ENCODE measurements around the gene GRHL1. TPM values are rescaled to one million over a fixed set of nuclear protein-coding genes. Genes with fewer than 3 reads are reported as not detected.

The GRHL1 gene
- polyA plus RNA-seq, 1 of the 3 experiments (the other 2 are of a cell fraction): 1.0 TPM

DNA sequence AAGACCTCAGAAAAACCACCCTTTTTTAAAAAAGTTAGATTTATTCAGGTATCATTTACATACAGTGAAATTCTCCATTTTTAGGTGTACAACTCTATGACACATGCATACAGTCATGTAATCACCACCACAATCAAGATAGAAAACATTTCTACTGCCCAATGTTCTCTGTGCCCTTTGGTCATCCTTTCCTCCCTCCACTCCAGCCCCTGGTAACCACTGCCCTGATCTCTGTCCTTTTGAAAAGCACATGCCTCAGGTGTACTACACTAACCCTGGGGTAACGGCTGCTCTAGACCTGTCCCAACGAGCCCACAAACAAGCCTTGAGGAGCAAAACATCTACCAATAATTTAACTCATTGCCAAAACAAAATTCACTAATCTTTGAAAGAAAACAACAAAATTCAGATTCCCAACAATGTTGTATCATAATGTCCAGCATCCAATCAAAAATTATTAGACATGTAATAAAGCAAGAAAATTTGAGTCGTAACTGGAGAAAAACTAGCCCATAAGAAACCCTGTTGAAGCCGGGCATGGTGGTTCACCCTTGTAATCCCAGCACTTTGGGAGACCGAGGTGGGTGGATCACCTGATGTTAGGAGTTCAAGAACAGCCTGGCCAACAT is 65.9 kb downstream of the GRHL1 start:
- Histone ChIP-seq H3K9ac (no peak overlapping the region), H3K4me2 (no peak overlapping the region), H3K36me3 (replicated peaks in 1 of 2; ENCODE audit: control insufficient read depth in 1 of 2, insufficient read depth in 2 of 2, low read length in 1 of 2) (no peaks in the 10 kb centered on the region), H4K20me1 (ENCODE audit: insufficient read depth) (no peaks in the 10 kb centered on the region), H3K9me2 (no peaks in the 10 kb centered on the region), H3K4me3 (ENCODE audit: low read depth in 2 of 2, low read length in 1 of 2) (no peak overlapping the region), H3K9me3 (no peaks in the 10 kb centered on the region; the same call in 1 of the 2 replicates), H3K27ac (ENCODE audit: low read depth in 2 of 2, low read length in 1 of 2) (no peak overlapping the region), H3K27me3 (ENCODE audit: insufficient read depth) (peaks cover 6% of the 10 kb centered on the region; the same call in 1 of the 2 replicates), H3F3A (replicated peaks; ENCODE audit: insufficient read depth) (no peaks in the 10 kb centered on the region), H3K79me2 (ENCODE audit: insufficient read depth) (no peaks in the 10 kb centered on the region), H2AFZ (ENCODE audit: low read depth) (no peak overlapping the region), H3K4me1 (ENCODE audit: control insufficient read depth in 1 of 2, insufficient read depth in 2 of 2, low read depth in 1 of 2, low read length in 1 of 2) (peaks cover 0 to 8% of the 10 kb centered on the region in 2 experiments; a peak in 2 of 4 replicates)
- ChIA-PET CTCF (interaction anchor here (1.4 kb wide), 1 partner anchor 33 kb away, joined by 8 read pairs; no protein-coding TSS in a partner anchor), POLR2A (no interaction called here)
- no peak for DNase-seq
- 68% methylated on average over 5 of the region's 5 CpGs for WGBS (ENCODE audit: low lambda C conversion rate)
- no peak for TF ChIP-seq JUND (IDR thresholded peaks at IDR 0.05)
- no peak for TF ChIP-seq YY1 (IDR thresholded peaks at IDR 0.05; ENCODE audit: low read depth)
- TF ChIP-seq, protein P1, sequence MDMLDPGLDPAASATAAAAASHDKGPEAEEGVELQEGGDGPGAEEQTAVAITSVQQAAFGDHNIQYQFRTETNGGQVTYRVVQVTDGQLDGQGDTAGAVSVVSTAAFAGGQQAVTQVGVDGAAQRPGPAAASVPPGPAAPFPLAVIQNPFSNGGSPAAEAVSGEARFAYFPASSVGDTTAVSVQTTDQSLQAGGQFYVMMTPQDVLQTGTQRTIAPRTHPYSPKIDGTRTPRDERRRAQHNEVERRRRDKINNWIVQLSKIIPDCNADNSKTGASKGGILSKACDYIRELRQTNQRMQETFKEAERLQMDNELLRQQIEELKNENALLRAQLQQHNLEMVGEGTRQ (IDR thresholded peaks at IDR 0.05; ENCODE audit: borderline replicate concordance, low read depth, low read length): no peak
- TF ChIP-seq TEAD4 (IDR thresholded peaks at IDR 0.05; ENCODE audit: borderline replicate concordance, insufficient read depth): no peak
- TF ChIP-seq EP300 (IDR thresholded peaks at IDR 0.05; ENCODE audit: borderline replicate concordance in 1 of 2, low read depth in 1 of 2, low read length in 1 of 2): no peak
- TF ChIP-seq, protein P2, sequence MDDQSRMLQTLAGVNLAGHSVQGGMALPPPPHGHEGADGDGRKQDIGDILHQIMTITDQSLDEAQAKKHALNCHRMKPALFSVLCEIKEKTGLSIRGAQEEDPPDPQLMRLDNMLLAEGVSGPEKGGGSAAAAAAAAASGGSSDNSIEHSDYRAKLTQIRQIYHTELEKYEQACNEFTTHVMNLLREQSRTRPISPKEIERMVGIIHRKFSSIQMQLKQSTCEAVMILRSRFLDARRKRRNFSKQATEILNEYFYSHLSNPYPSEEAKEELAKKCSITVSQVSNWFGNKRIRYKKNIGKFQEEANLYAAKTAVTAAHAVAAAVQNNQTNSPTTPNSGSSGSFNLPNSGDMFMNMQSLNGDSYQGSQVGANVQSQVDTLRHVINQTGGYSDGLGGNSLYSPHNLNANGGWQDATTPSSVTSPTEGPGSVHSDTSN (IDR thresholded peaks at IDR 0.05): no peak
- no peak for TF ChIP-seq NFIC (IDR thresholded peaks at IDR 0.05; ENCODE audit: borderline replicate concordance)
- TF ChIP-seq MEF2A (IDR thresholded peaks at IDR 0.05; ENCODE audit: borderline replicate concordance, low read depth): no peak
- TF ChIP-seq CHD2 (IDR thresholded peaks at IDR 0.05; ENCODE audit: low read length, partially characterized antibody): no peak
- no peak for TF ChIP-seq FOSL2 (IDR thresholded peaks at IDR 0.05; ENCODE audit: borderline replicate concordance, low read depth)
- TF ChIP-seq RFX5 (IDR thresholded peaks at IDR 0.05; ENCODE audit: low read length): no peak
- no peak for TF ChIP-seq EZH2phosphoT487 (IDR thresholded peaks at IDR 0.05; ENCODE audit: borderline replicate concordance, low read depth)
- TF ChIP-seq MXI1 (IDR thresholded peaks at IDR 0.05; ENCODE audit: low read depth, low read length): no peak
- no peak for TF ChIP-seq FOXM1 (IDR thresholded peaks at IDR 0.05; ENCODE audit: low read depth)
- TF ChIP-seq FOXJ3 (CRISPR knock-in tag; IDR thresholded peaks at IDR 0.05): no peak
- no peak for TF ChIP-seq GATA2 (CRISPR knock-in tag; IDR thresholded peaks at IDR 0.05)

DNA sequence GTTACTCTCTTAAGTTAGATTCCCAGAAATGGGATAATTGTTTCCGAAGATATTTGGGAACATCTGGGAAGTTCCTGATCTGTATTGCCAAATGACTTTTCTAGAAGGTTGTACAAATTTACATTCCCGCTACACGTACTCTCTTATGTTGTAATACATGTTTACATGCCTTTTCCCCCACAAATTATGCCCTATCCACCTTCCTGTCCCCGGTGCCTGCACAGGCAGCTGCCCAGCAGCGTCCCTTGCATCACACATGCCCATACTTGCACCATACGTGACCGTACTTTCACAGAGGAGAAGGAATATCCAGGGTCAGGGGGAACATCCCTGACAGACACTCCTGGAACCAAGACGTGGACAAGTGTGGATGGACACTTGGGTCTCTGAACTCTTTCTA is 67.7 kb downstream of the GRHL1 start:
- no peaks in the 10 kb centered on the region for H3K79me2 ChIP-seq (ENCODE audit: insufficient read depth)
- H3K4me3 ChIP-seq (ENCODE audit: low read depth in 2 of 2, low read length in 1 of 2): no peak overlapping the region
- DNase-seq: no peak
- H3K9ac ChIP-seq: no peak overlapping the region
- no peaks in the 10 kb centered on the region for H3F3A ChIP-seq (replicated peaks; ENCODE audit: insufficient read depth)
- POLR2A ChIA-PET: interaction anchor here (1.4 kb wide), 1 partner anchor 26 kb away, joined by 3 read pairs; no protein-coding TSS in a partner anchor
- no peaks in the 10 kb centered on the region; the same call in 1 of the 2 replicates for H3K9me3 ChIP-seq
- peaks cover 0 to 8% of the 10 kb centered on the region in 2 experiments; a peak in 2 of 4 replicates for H3K4me1 ChIP-seq (ENCODE audit: control insufficient read depth in 1 of 2, insufficient read depth in 2 of 2, low read depth in 1 of 2, low read length in 1 of 2)
- no peaks in the 10 kb centered on the region for H4K20me1 ChIP-seq (ENCODE audit: insufficient read depth)
- no peaks in the 10 kb centered on the region for H3K9me2 ChIP-seq
- no peak overlapping the region for H2AFZ ChIP-seq (ENCODE audit: low read depth)
- 76% methylated on average over 8 of the region's 8 CpGs for WGBS (ENCODE audit: low lambda C conversion rate)
- no peaks in the 10 kb centered on the region for H3K36me3 ChIP-seq (replicated peaks in 1 of 2; ENCODE audit: control insufficient read depth in 1 of 2, insufficient read depth in 2 of 2, low read length in 1 of 2)
- no peak for TF ChIP-seq ELF1 (IDR thresholded peaks at IDR 0.05)
- no peak for TF ChIP-seq MXI1 (IDR thresholded peaks at IDR 0.05; ENCODE audit: low read depth, low read length)
- no peak for TF ChIP-seq CHD2 (IDR thresholded peaks at IDR 0.05; ENCODE audit: low read length, partially characterized antibody)
- no peak for TF ChIP-seq NFIC (IDR thresholded peaks at IDR 0.05; ENCODE audit: borderline replicate concordance)
- TF ChIP-seq USF1 (IDR thresholded peaks at IDR 0.05; ENCODE audit: borderline replicate concordance, low read depth): no peak
- no peak for TF ChIP-seq TCF12 (IDR thresholded peaks at IDR 0.05)
- TF ChIP-seq, protein P2 (IDR thresholded peaks at IDR 0.05): no peak
- no peak for TF ChIP-seq SIN3A (IDR thresholded peaks at IDR 0.05; ENCODE audit: borderline replicate concordance, low read depth, low read length)
- no peak for TF ChIP-seq POLR2AphosphoS5 (IDR thresholded peaks at IDR 0.05; ENCODE audit: low read depth, low read length)
- TF ChIP-seq FOXJ3 (CRISPR knock-in tag; IDR thresholded peaks at IDR 0.05): no peak
- TF ChIP-seq RXRA (IDR thresholded peaks at IDR 0.05; ENCODE audit: borderline replicate concordance, low read depth): no peak
- TF ChIP-seq YY1 (IDR thresholded peaks at IDR 0.05; ENCODE audit: low read depth): no peak
- peaks cover 6% of the 10 kb centered on the region; the same call in 1 of the 2 replicates for H3K27me3 ChIP-seq (ENCODE audit: insufficient read depth)
- CTCF ChIA-PET: interaction anchor here (0.7 to 4.3 kb wide), 4 partner anchors 10 to 205 kb away, joined by 4 to 38 read pairs (median 8); no protein-coding TSS in a partner anchor
- H3K4me2 ChIP-seq: no peak overlapping the region
- H3K27ac ChIP-seq (ENCODE audit: low read depth in 2 of 2, low read length in 1 of 2): no peak overlapping the region; a peak in 1 of 4 replicates

Measured in SK-N-SH (cell line).